Upper lobe of right lung (tissue), 1 donor: Measurements from ENCODE around the gene PRSS33. TPM values are rescaled to one million over a fixed set of nuclear protein-coding genes. Genes with fewer than 3 reads are reported as not detected.

ENCODE experiments used
- ATAC-seq: fragments of 200-7000 bp; cut with Tn5 transposase; one replicate; pipeline ENCODE4 v1.9.1; 2020; ENCODE audit warnings: mild to moderate bottlenecking, moderate library complexity
- DNase-seq: peaks from one replicate; pipeline ENCODE4 v3.0.0-alpha.2; 2020
- H3K27ac ChIP-seq: fragments of 200-600 bp; one replicate; pipeline ENCODE4 v1.8.0; 2022
- H3K27me3 ChIP-seq: fragments of 200-600 bp; one replicate; pipeline ENCODE4 v1.8.0; 2022; ENCODE audit warnings: mild to moderate bottlenecking
- H3K36me3 ChIP-seq: fragments of 200-600 bp; one replicate; pipeline ENCODE4 v1.8.0; 2022
- H3K4me1 ChIP-seq: fragments of 200-600 bp; one replicate; pipeline ENCODE4 v1.8.0; 2022
- H3K4me3 ChIP-seq: fragments of 200-600 bp; one replicate; pipeline ENCODE4 v1.8.0; 2022; ENCODE audit warnings: mild to moderate bottlenecking
- H3K9me3 ChIP-seq: fragments of 200-600 bp; one replicate; pipeline ENCODE4 v1.8.0; 2022
- CTCF ChIP-seq: fragments of 200-600 bp; IDR thresholded peaks from one replicate; pipeline ENCODE4 v1.8.0; 2022; ENCODE audit warnings: antibody characterized with exemption
- intact Hi-C: fragments of 100-400 bp; cut with DNase I; formaldehyde crosslinking; loops from one replicate; pipeline ENCODE4 v1.11.0; 2022
- total RNA-seq: library from RNA; stranded (reverse); fragmentation: NEBNext Ultra II Directional; extraction: Animal tissue kit (Norgen Biotek cat#: 25700); gene quantifications from one replicate; pipeline ENCODE4 v1.2.1, GENCODE V29; 2021
- donor health status: DM: no; HTN: yes; CAD: no; lungs with severe emphysema.

PRSS33 gene
- total RNA-seq, 1 donor from 2014 or later: not detected

GRCh38 chr16:2819939-2820835 lies 32.8 kb upstream of the PRSS33 start:
- H3K4me1 ChIP-seq: no peaks in the 10 kb centered on the region
- intact Hi-C loops: no loop called here
- DNase-seq (peak; percentile 60), ATAC-seq (no peak)
- H3K4me3 ChIP-seq: no peak overlapping the region
- TF ChIP-seq CTCF: no peak
- no peaks in the 10 kb centered on the region for H3K36me3 ChIP-seq
- peaks cover 4% of the 10 kb centered on the region for H3K27me3 ChIP-seq
- no peak overlapping the region for H3K27ac ChIP-seq
- no peaks in the 10 kb centered on the region for H3K9me3 ChIP-seq

GRCh38 chr16:2819179-2819938 lies 32.0 kb upstream of the PRSS33 start:
- H3K4me3 ChIP-seq: no peak overlapping the region
- H3K4me1 ChIP-seq: no peaks in the 10 kb centered on the region
- peaks cover 5% of the 10 kb centered on the region for H3K27me3 ChIP-seq
- TF ChIP-seq CTCF: no peak
- H3K27ac ChIP-seq: no peak overlapping the region
- H3K36me3 ChIP-seq: no peaks in the 10 kb centered on the region
- intact Hi-C loops: no loop called here
- H3K9me3 ChIP-seq: no peaks in the 10 kb centered on the region
- DNase-seq: peak; percentile 51
- ATAC-seq: no peak

DNA sequence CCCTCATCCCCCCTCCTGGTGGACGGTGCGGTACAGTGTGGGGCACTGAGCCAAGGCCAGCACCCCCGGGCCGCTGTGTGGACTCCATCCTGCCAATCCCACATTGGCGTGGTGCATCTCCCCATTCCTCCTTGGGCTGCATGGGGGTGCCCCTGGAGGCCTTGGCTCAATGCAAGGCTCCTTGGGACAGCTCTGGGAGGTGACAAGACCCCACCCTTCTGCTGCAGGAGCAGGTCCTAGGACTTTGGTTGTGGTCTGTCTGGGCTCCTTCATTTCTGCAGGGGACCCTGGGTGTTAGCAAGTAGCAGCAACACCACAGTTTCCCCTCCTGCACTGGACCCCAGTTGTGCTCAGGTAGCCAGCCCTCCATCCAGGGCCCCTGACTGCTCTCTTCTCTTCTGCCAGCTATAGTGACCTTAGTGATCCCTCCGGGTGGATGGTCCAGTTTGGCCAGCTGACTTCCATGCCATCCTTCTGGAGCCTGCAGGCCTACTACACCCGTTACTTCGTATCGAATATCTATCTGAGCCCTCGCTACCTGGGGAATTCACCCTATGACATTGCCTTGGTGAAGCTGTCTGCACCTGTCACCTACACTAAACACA lies 31.0 kb upstream of the PRSS33 start:
- DNase-seq (peak; percentile 43), ATAC-seq (no peak)
- Histone ChIP-seq H3K9me3 (no peaks in the 10 kb centered on the region), H3K4me3 (no peak overlapping the region), H3K27me3 (peaks cover 11% of the 10 kb centered on the region), H3K36me3 (no peaks in the 10 kb centered on the region), H3K4me1 (no peaks in the 10 kb centered on the region), H3K27ac (no peak overlapping the region)
- no peak for TF ChIP-seq CTCF
- intact Hi-C loops: no loop called here

GRCh38 chr16:2817340-2818271 lies 30.2 kb upstream of the PRSS33 start:
- intact Hi-C loops: no loop called here
- H3K9me3 ChIP-seq: no peaks in the 10 kb centered on the region
- H3K36me3 ChIP-seq: no peaks in the 10 kb centered on the region
- DNase-seq (peak; percentile 64), ATAC-seq (peak; percentile 5)
- peak overlapping the region; percentile 1 for H3K4me3 ChIP-seq
- H3K27me3 ChIP-seq: peaks cover 14% of the 10 kb centered on the region
- no peak for TF ChIP-seq CTCF
- no peak overlapping the region for H3K27ac ChIP-seq
- no peaks in the 10 kb centered on the region for H3K4me1 ChIP-seq
